GM12878 (cell line): ENCODE measurements around the gene TBATA. TPM values are rescaled to one million over a fixed set of nuclear protein-coding genes. Genes with fewer than 3 reads are reported as not detected.

Source experiments
- ASH2L ChIP-seq: fragments of 300-600, 200-600 bp; sonication (generic); IDR thresholded peaks from 2 replicates; pipeline ENCODE4 v1.6.1; 2017; ENCODE audit warnings: low read depth, mild to moderate bottlenecking, borderline replicate concordance
- BCL3 ChIP-seq: IDR thresholded peaks from 2 replicates; pipeline ENCODE4 v1.6.1; 2011; ENCODE audit warnings: borderline replicate concordance, low read depth, mild to moderate bottlenecking, moderate library complexity, low read length; ENCODE audit not compliant: insufficient read depth, poor library complexity, severe bottlenecking
- CHD1 ChIP-seq: IDR thresholded peaks from 2 replicates; pipeline ENCODE4 v1.6.1; 2012; ENCODE audit warnings: low read depth, low read length, improper control_type of control experiment
- ELK1 ChIP-seq: IDR thresholded peaks from 2 replicates; pipeline ENCODE4 v1.6.1; 2012; ENCODE audit warnings: low read depth, low read length, improper control_type of control experiment
- FOXM1 ChIP-seq: IDR thresholded peaks from 2 replicates; pipeline ENCODE4 v1.6.1; 2012; ENCODE audit warnings: low read depth, mild to moderate bottlenecking, inconsistent platforms, low read length, moderate library complexity
- GABPA ChIP-seq: IDR thresholded peaks from 2 replicates; pipeline ENCODE4 v1.6.1; 2014; ENCODE audit warnings: antibody characterized with exemption, low read depth, mild to moderate bottlenecking, inconsistent platforms
- HCFC1 ChIP-seq: fragments of 150-350 bp; IDR thresholded peaks from 2 replicates; pipeline ENCODE4 v1.6.1; 2014; ENCODE audit warnings: low read length
- IKZF1 ChIP-seq: fragments of 450-650 bp; conservative IDR thresholded peaks from 2 replicates; pipeline ENCODE4 v1.6.1; 2017; ENCODE audit warnings: antibody characterized with exemption, mild to moderate bottlenecking
- JUNB ChIP-seq: IDR thresholded peaks from 2 replicates; pipeline ENCODE4 v1.6.1; 2016; ENCODE audit warnings: antibody characterized with exemption, mild to moderate bottlenecking
- MAX ChIP-seq: IDR thresholded peaks from 2 replicates; pipeline ENCODE4 v1.6.1; 2012; ENCODE audit warnings: low read depth, low read length, improper control_type of control experiment
- MEF2B ChIP-seq: fragments of 450-650 bp; IDR thresholded peaks from 2 replicates; pipeline ENCODE4 v1.6.1; 2018; ENCODE audit warnings: mild to moderate bottlenecking, moderate library complexity; ENCODE audit not compliant: partially characterized antibody, poor library complexity, severe bottlenecking
- NFIC ChIP-seq: IDR thresholded peaks from 2 replicates; pipeline ENCODE4 v1.6.1; 2012; ENCODE audit warnings: low read depth, mild to moderate bottlenecking, inconsistent platforms, low read length, moderate library complexity
- NRF1 ChIP-seq: conservative IDR thresholded peaks from 2 replicates; pipeline ENCODE4 v1.6.1; 2011; ENCODE audit warnings: mild to moderate bottlenecking, low read depth, low read length, improper control_type of control experiment
- PAX8 ChIP-seq: fragments of 450-650 bp; IDR thresholded peaks from 2 replicates; pipeline ENCODE4 v1.6.1; 2017; ENCODE audit warnings: mild to moderate bottlenecking, moderate library complexity
- PBX3 ChIP-seq: IDR thresholded peaks from 2 replicates; pipeline ENCODE4 v1.6.1; 2011; ENCODE audit warnings: mild to moderate bottlenecking, low read depth, low read length, moderate library complexity; ENCODE audit not compliant: insufficient replicate concordance
- POLR2AphosphoS5 ChIP-seq: IDR thresholded peaks from 2 replicates; pipeline ENCODE4 v1.6.1; 2011; ENCODE audit warnings: mild to moderate bottlenecking, low read length, inconsistent platforms
- PRDM15 ChIP-seq: fragments of 450-650 bp; formaldehyde crosslinking; IDR thresholded peaks from 2 replicates; pipeline ENCODE4 v1.4.0; 2020; ENCODE audit warnings: mild to moderate bottlenecking, moderate library complexity
- RBBP5 ChIP-seq: fragments of 200-600 bp; sonication (generic); conservative IDR thresholded peaks from 2 replicates; pipeline ENCODE4 v1.6.1; 2016
- SIX5 ChIP-seq: IDR thresholded peaks from 2 replicates; pipeline ENCODE4 v1.6.1; 2011; ENCODE audit warnings: mild to moderate bottlenecking, low read depth, low read length, moderate library complexity; ENCODE audit not compliant: severe bottlenecking
- SMARCA5 ChIP-seq: fragments of 450-650 bp; IDR thresholded peaks from 2 replicates; pipeline ENCODE4 v1.6.1; 2017; ENCODE audit warnings: mild to moderate bottlenecking
- SREBF1 ChIP-seq: IDR thresholded peaks from 2 replicates; pipeline ENCODE4 v1.6.1; 2012; ENCODE audit warnings: mild to moderate bottlenecking, low read length
- STAT1 ChIP-seq: fragments of 450-650 bp; conservative IDR thresholded peaks from 2 replicates; pipeline ENCODE4 v1.6.1; 2014; ENCODE audit warnings: antibody characterized with exemption, mild to moderate bottlenecking
- SUZ12 ChIP-seq: fragments of 200-600 bp; sonication (generic); IDR thresholded peaks from one replicate; pipeline ENCODE4 v1.6.1; 2018; ENCODE audit warnings: antibody characterized with exemption, mild to moderate bottlenecking; ENCODE audit not compliant: unreplicated experiment
- ZNF24 ChIP-seq: fragments of 450-650 bp; IDR thresholded peaks from 2 replicates; pipeline ENCODE4 v1.6.1; 2017; ENCODE audit warnings: antibody characterized with exemption, mild to moderate bottlenecking
- polyA plus RNA-seq, 11 experiments: library from polyadenylated mRNA; depleted of rRNA in 4 of 11; unstranded in 6 of 11; stranded (reverse) in 5 of 11; fragments of >200 nt; fragmentation: Nextera tagmentation in 4 of 11; fragmentation: Illumina TruSeq in 1 of 11; extraction: Ambion mirVana in 4 of 11; extraction: Trizol in 1 of 11; gene quantifications; 1 replicate in 1 of 11; 2 replicates in 10 of 11; pipeline versions ENCODE4 v1.2.1 to v1.2.3, GENCODE V29; 2011 to 2016; ENCODE audit warnings: inconsistent platforms in 2 of 11, missing spikeins in 2 of 11, low read depth in 1 of 11
- total RNA-seq, 4 experiments: library from RNA; depleted of rRNA in 3 of 4; stranded (reverse); fragments of >200 nt in 3 of 4; fragmentation: Illumina TruSeq in 1 of 4; extraction: Trizol in 1 of 4; gene quantifications; 2 replicates each; pipeline versions ENCODE4 v1.2.1 to v1.2.3, GENCODE V29; 2013 to 2021

The TBATA gene
- total and polyA plus RNA-seq, 10 of the 15 experiments (the other 5 are each of a cell fraction or from before 2014, with no cell fraction given): not detected

- TF ChIP-seq MAX: no peak
- no peak for TF ChIP-seq GABPA
- peak; percentile 98 for TF ChIP-seq SMARCA5
- TF ChIP-seq NFIC: no peak
- TF ChIP-seq NRF1: no peak
- TF ChIP-seq ELK1: no peak
- 0 out of 2 replicates have a peak, but pooled peaks have one; percentile 58 for TF ChIP-seq ASH2L
- 0 out of 2 replicates have a peak, but pooled peaks have one; percentile 46 for TF ChIP-seq FOXM1
- no peak for TF ChIP-seq POLR2AphosphoS5
- TF ChIP-seq JUNB: no peak
- no peak for TF ChIP-seq RBBP5
- peak; percentile 68 for TF ChIP-seq IKZF1
- no peak for TF ChIP-seq PAX8
- no peak for TF ChIP-seq MEF2B
- no peak for TF ChIP-seq PBX3
- no peak for TF ChIP-seq CHD1
- 0 out of 2 replicates have a peak, but pooled peaks have one; percentile 49 for TF ChIP-seq ZNF24
- no peak for TF ChIP-seq SIX5
- TF ChIP-seq SUZ12: no peak
- TF ChIP-seq SREBF1: no peak
- TF ChIP-seq STAT1: peak; percentile 95; the same call in 1 of the 2 replicates
- TF ChIP-seq PRDM15 (CRISPR knock-in tag): no peak
- peak; percentile 44 for TF ChIP-seq HCFC1
- no peak for TF ChIP-seq BCL3
These were observed 30.5 kb upstream of the TBATA start, which contains the start of gene SGPL1 (continued) for GRCh38 chr10:70815504-70816219.
